T1000 (cell line): ENCODE data around the gene PLA2G6.
"Not testable (repeated sequence)": the region's sequence is repeated elsewhere in the genome, so short reads cannot be mapped to it uniquely, and the experiment has no call there.

ENCODE experiments used
- DNase-seq: peaks from one replicate; lab custom pipeline; 2025; ENCODE audit warnings: mixed read lengths; lab: John Stamatoyannopoulos, UW

PLA2G6 gene

DNA sequence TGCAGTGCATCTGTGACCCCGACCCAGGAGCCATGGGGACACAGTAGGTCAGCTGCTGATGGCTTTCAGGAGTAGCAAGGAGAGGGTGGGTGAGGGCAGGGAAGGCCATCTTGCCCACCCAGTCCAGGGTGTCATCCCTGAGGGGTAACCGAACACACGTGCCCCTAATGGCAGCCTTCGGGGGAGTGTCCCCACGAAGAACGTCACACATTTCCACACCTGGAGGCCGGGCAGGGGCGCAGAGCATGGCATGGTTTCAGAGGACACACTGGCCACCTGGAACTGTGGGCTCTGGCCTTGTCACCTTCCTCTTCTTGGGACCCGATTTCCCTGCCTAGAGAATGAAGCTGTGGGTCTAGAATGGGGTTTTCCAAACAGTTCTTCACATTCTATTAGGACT is 51.8 kb downstream of the PLA2G6 start:
- DNase-seq, result no peak

- no peak for DNase-seq
Observed at GRCh38 chr22:38129021-38129420, 52.6 kb downstream of the PLA2G6 start.

DNA sequence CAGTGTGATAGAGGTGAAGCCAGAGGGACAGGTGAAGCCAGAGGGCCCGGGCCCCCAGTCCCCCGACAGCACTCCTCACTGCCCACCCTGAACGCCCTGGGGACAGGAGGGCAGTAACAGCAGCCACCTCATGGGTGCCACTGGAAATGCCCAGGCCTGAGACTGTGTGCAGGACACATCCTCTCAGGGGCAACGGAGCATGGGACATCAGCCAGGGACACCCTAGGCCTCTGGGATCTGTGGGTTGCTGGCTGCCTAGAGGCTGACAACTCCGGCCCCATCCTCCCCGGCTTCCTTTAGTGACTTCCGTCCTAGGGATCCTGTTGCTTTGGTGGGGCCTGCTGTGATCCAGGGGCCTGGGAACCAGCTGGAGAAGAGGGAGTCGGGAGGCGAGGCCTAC is 53.8 kb downstream of the PLA2G6 start:
- no peak for DNase-seq

DNA sequence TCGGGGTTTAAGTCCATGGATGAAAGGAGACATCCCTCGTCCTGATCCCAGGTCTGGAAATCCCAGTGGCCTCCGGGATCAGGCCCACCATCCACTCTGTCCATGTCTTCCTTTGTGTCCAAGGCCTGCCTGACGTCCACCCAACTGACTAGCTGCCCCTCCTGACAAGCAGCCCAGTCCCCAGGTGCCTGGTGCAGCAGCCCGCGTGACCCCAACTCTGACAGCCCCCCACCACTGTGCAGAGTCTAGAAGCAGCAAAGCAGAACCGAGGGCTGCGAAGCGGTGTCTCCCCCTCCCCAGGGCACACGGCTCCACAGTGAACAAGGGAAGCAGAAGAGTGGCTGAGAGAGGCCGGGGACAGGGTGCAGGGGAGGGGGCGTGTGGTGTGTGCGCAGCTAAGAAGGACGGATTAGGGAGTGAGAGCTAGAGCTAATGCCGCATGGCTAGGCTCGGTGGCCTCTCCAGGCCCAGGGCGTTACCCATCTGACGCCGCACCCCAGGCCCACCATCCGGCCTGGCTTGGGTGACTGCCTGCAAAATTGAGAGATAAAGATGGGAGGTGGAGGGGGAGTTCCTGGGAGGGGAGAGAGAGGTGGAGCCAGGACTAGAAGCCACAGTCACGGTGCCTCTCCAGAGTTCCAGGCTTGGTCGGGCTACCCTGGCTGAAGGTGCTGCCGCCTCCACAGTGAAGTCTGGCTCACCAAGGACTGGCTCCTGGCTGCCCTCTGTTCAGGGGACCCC is 54.5 kb downstream of the PLA2G6 start:
- DNase-seq, result no peak

- no peak for DNase-seq
Observed at GRCh38 chr22:38125751-38126201, 55.9 kb downstream of the PLA2G6 start.

- no peak for DNase-seq
Observed at GRCh38 chr22:38125038-38125610, 56.5 kb downstream of the PLA2G6 start.

DNA sequence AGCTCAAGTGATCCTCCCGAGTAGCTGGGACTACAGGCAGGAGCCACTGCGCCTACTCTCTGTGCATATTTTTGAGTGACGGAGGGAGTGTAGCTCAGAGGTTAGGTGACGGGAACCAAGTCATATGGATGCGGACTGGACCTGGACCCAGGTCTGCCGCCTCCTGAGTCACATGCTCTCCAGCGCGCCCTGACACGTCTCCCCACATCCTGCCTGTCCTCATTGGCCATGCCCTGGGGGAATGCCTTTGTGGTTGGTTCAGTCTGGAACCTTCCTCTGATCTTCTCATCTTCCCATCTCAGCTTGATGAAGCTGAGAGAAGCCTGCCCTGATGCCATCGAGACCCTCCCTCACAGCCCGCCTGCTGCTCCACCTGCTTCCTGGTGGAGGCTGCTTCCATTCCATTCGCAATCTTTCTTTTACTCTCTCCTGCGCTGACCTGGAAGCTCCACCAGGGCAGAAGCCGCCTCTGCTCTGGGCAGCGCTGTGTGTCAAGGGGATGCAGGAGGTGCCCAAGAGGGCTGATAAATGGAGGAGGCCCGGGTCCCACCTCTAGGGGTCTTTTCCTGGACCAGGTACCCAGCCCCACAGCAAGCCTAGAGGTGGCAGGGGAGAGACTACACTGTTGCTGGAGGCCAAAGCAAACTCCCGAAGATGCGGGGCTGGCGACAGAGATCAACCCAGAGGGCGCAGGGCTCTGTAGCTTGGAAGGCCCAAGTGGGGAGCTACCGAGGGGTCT is 57.2 kb downstream of the PLA2G6 start:
- DNase-seq, result no peak

DNA sequence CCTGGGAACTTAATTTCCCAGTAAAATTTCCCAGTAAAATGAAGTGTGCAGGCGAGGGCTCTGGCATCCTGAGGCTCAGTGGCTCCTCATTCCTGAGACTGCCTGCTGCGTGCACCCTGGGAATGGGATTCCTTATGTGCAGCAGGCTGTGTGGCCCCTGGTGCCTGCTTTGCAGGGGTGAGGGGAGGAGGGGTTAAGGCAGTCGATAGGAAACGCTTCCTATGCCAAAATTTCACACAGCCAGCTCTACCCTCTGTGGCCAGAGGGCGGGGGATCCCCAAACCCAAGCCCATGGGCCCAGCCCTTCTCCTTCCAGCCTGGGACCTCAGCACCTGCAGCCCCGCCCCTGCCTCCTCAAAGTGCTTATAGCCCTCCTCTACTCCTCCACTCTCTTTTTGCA is 59.0 kb downstream of the PLA2G6 start:
- DNase-seq, result no peak

GRCh38 chr22:38120359-38121110 is 61.1 kb downstream of the PLA2G6 start:
- DNase-seq, result no peak

DNA sequence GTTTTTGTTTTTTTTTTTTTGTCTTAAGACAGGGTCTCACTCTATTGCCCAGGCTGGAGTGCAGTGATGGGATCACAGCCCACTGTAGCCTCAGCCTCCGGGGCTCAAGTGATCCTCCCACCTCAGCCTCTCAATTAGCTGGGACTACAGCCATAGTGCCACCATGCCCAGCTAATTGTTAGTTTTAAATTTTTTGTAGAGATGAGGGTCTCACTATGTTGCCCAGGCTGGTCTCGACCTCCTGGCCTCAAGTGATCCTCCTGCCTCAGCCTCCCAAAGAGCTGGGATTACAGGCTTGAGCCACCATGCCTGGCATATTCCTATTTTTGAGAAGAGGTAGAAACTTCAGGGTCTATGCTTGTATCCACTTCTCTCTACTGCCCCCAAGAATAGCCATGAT is 62.9 kb downstream of the PLA2G6 start:
- DNase-seq, result not testable (repeated sequence)

GRCh38 chr22:38118182-38118581 is 63.4 kb downstream of the PLA2G6 start:
- DNase-seq, result no peak

GRCh38 chr22:38117556-38117955 is 64.1 kb downstream of the PLA2G6 start:
- DNase-seq, result not testable (repeated sequence)

GRCh38 chr22:38115423-38116205 is 66.0 kb downstream of the PLA2G6 start:
- DNase-seq, result no peak

GRCh38 chr22:38114484-38115398 is 66.9 kb downstream of the PLA2G6 start:
- DNase-seq, result peak; percentile 80

DNA sequence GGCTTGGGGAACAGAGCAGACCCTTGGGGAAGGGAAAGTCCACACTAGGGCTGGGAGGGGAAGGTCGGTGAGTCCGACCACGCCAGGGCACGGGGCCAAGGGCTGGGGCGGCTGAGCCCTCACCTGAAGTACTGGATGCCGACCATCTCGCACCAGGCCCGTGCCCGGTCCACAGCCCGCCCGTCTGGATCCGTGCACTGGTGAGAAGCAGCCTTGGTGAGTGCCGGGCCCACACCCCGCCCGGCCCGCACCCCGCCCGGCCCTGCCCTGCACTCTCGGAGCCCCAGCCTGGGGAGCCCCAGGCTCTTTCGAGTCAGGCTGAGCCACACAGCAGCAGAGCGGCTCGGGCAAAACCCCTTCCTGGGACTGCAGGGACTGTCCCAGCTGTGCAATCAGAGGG is 69.2 kb downstream of the PLA2G6 start:
- no peak for DNase-seq

- no peak for DNase-seq
Observed at GRCh38 chr22:38111925-38112355, 69.7 kb downstream of the PLA2G6 start.

DNA sequence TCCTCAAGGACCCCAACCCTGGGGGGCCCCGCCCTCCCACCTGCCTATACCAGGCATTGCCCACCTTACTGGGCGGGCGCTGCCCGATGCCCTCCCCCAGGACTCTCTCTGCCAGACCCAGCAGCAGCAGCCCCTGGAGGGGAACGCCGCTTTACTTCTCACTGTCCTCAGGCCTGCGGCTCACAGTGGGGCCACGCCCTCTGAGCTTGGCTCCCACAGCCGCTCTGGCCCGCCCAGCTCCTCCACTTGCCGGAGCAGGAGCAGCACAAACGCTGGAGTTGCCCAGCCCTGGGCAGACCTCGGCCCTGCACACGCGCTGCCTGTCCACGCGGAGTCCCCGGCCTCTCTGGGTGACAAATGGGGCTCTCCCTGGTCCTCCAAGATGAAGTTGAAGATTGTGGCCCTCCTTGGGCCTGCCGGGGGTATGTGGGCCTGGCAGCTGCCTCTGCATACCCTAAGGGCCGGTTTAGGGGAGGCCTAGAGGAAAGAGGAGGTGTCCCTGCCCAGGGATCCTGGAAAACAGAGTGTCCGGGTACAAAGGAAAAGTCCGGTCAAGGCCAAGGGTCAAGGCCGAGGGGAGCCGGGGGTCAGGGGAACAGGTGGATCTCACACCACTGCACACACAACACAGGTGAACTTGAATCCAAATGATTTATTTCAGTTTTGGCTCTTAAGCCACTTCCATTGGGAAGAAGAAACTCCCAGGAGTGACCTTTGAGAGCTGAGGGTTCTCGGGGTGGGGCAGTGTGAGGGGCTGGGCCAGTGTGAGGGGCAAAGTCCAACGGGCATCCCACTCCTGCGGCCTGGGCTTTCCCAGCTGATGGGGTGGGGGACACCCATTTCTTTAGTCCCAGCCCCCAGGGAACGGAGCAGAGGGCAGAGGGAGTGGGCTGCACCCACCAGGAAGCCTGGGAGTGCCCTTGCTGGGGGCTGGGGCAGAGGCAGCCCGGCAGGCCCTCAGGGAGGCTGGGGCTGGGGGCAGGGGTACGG is 70.5 kb downstream of the PLA2G6 start:
- DNase-seq, result no peak

DNA sequence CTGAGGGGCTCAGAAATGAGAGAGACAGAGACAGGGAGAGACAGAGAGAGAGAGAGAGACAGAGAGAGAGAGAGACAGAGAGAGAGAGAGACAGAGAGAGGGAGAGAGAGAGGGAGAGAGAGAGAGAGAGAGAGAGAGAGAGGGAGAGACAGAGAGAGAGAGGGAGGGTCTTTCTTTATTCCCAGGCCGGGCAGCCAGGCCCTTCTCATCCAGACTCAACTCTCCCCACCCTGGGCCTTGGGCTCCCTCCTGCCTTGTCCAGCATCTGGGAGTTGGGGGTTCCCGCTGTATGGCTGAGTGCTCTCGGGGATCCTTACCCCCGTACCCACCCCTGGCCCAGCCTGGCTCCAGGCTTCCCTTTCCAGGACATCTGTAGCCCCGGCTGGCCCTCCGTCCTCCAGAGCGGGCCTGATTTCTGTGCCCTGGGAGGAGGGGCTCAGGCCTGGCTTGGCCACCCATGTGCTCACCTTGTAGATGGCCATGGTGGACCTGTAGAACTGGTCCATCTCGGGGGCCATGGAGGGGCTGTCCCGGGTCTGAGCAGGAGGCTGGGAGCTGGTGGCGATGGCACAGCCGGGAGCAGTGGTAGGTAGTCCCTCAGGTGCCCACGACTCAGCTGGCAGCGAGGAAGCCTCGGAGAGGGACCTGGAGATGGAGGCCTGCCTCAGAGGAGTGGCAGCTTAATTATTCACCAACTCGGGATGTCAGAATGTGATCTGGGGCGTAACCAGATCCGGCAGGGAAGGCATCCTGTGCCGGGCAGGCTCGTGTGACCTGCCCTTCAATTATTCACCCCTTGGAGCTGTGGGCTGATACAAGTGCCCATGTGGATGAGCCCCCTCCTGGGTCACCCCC is 71.4 kb downstream of the PLA2G6 start, which contains the start of gene BAIAP2L2:
TSS of gene BAIAP2L2 (minus strand) at position 677 of the 855 bp plus-strand sequence. CDS start at position 518, 159 bp downstream.
- DNase-seq, result no peak
